NCI-H510A (cell line): Measurements from ENCODE around the gene GPX4.

ENCODE experiments used
- DNase-seq: peaks from one replicate; lab custom pipeline; 2025; lab: John Stamatoyannopoulos, UW

The GPX4 gene

GRCh38 chr19:1102407-1103131, 1.2 kb upstream of the GPX4 start:
- DNase-seq, result no peak

- DNase-seq, result no peak
Observed at GRCh38 chr19:1103132-1103707, 574 bp upstream of the GPX4 start.

- peak; percentile 51 for DNase-seq
Observed at GRCh38 chr19:1104311-1105007, 665 bp downstream of the GPX4 start.

- no peak for DNase-seq
Observed at GRCh38 chr19:1105008-1105872, 1.4 kb downstream of the GPX4 start.

GRCh38 chr19:1105873-1106840, 2.4 kb downstream of the GPX4 start:
- no peak for DNase-seq

GRCh38 chr19:1106841-1107660, 3.3 kb downstream of the GPX4 start:
- no peak for DNase-seq

GRCh38 chr19:1107661-1108261, 4.0 kb downstream of the GPX4 start:
- DNase-seq, result no peak

GRCh38 chr19:1108291-1109031, 4.7 kb downstream of the GPX4 start:
- DNase-seq, result no peak

GRCh38 chr19:1109032-1109551, 5.3 kb downstream of the GPX4 start:
- DNase-seq, result no peak

- no peak for DNase-seq
Observed at GRCh38 chr19:1109697-1110671, 6.2 kb downstream of the GPX4 start.

GRCh38 chr19:1110809-1111640, 7.2 kb downstream of the GPX4 start:
- DNase-seq, result no peak

GRCh38 chr19:1111641-1112267, 8.0 kb downstream of the GPX4 start:
- DNase-seq, result no peak

- no peak for DNase-seq
Observed at GRCh38 chr19:1112268-1113029, 8.7 kb downstream of the GPX4 start.

GRCh38 chr19:1113030-1113985, 9.5 kb downstream of the GPX4 start:
- no peak for DNase-seq
